Activated T-helper 17 cell treated with anti-CD3 and anti-CD28 coated beads, Interleukin-2, amount 50 U/mL, for 72 hours (primary cell): ENCODE data around the gene CEMP1. TPM values are rescaled to one million over a fixed set of nuclear protein-coding genes. Genes with fewer than 3 reads are reported as not detected.
"Not testable (repeated sequence)": the region's sequence is repeated elsewhere in the genome, so short reads cannot be mapped to it uniquely, and the experiment has no call there.

Experiments used
- ATAC-seq: fragments of 150-1000 bp; cut with Tn5 transposase; replicated peaks from 2 replicates; pipeline ENCODE4 v1.10.0; 2021; ENCODE audit warnings: mild to moderate bottlenecking, moderate library complexity
- H3K27ac Mint-ChIP-seq: one replicate; pipeline ENCODE4 v1.8.0; 2022; ENCODE audit warnings: mixed read lengths
- H3K27me3 Mint-ChIP-seq: one replicate; pipeline ENCODE4 v1.8.0; 2022; ENCODE audit warnings: mixed read lengths
- H3K36me3 Mint-ChIP-seq: one replicate; pipeline ENCODE4 v1.8.0; 2022; ENCODE audit warnings: low read depth, mild to moderate bottlenecking, mixed read lengths
- H3K4me1 Mint-ChIP-seq: one replicate; pipeline ENCODE4 v1.8.0; 2022; ENCODE audit warnings: mixed read lengths
- H3K4me3 Mint-ChIP-seq: one replicate; pipeline ENCODE4 v1.8.0; 2022; ENCODE audit warnings: mild to moderate bottlenecking, mixed read lengths
- H3K9me3 Mint-ChIP-seq: one replicate; pipeline ENCODE4 v1.8.0; 2022; ENCODE audit warnings: mixed read lengths
- total RNA-seq, 2 donors: library from RNA; stranded (reverse); gene quantifications; one replicate each; pipeline ENCODE4 v1.2.3, GENCODE V29; 2022

The CEMP1 gene
- not detected for total RNA-seq

- peak within 1 kb of the TSS; percentile 94 for H3K4me3 Mint-ChIP-seq
- H3K9me3 Mint-ChIP-seq = no peaks in the 10 kb centered on the region
- peak within 1 kb of the TSS; percentile 95 for H3K27ac Mint-ChIP-seq
- peaks cover 7% of the 10 kb centered on the region for H3K36me3 Mint-ChIP-seq
- ATAC-seq = peak; percentile 2
- peaks cover 8% of the 10 kb centered on the region for H3K4me1 Mint-ChIP-seq
- H3K27me3 Mint-ChIP-seq = no peaks in the 10 kb centered on the region
Measured at GRCh38 chr16:2531371-2531695, at the start of gene CEMP1. CEMP1 (minus strand) TSS chr16:2531408; CDS start chr16:2531073, 335 bp downstream.

GRCh38 chr16:2580818-2581217 lies 49.6 kb upstream of the CEMP1 start:
- not testable (repeated sequence) for H3K27me3 Mint-ChIP-seq, H3K4me3 Mint-ChIP-seq, ATAC-seq, H3K36me3 Mint-ChIP-seq, H3K9me3 Mint-ChIP-seq, H3K4me1 Mint-ChIP-seq, H3K27ac Mint-ChIP-seq

GRCh38 chr16:2580143-2580542 lies 48.9 kb upstream of the CEMP1 start:
- H3K9me3 Mint-ChIP-seq, H3K27me3 Mint-ChIP-seq, H3K27ac Mint-ChIP-seq, H3K36me3 Mint-ChIP-seq, H3K4me3 Mint-ChIP-seq, H3K4me1 Mint-ChIP-seq: not testable (repeated sequence)
- peak; percentile 67 for ATAC-seq

- H3K9me3 Mint-ChIP-seq, H3K27ac Mint-ChIP-seq, ATAC-seq, H3K4me3 Mint-ChIP-seq, H3K36me3 Mint-ChIP-seq, H3K4me1 Mint-ChIP-seq, H3K27me3 Mint-ChIP-seq: not testable (repeated sequence)
Measured at GRCh38 chr16:2578905-2579304, 47.7 kb upstream of the CEMP1 start.

- not testable (repeated sequence) for H3K4me1 Mint-ChIP-seq, H3K36me3 Mint-ChIP-seq, H3K27me3 Mint-ChIP-seq, H3K4me3 Mint-ChIP-seq, H3K27ac Mint-ChIP-seq, H3K9me3 Mint-ChIP-seq, ATAC-seq
Measured at GRCh38 chr16:2577044-2577443, 45.8 kb upstream of the CEMP1 start.

- H3K4me3 Mint-ChIP-seq, H3K27ac Mint-ChIP-seq, ATAC-seq, H3K9me3 Mint-ChIP-seq, H3K27me3 Mint-ChIP-seq, H3K36me3 Mint-ChIP-seq, H3K4me1 Mint-ChIP-seq: not testable (repeated sequence)
Measured at GRCh38 chr16:2575839-2576238, 44.6 kb upstream of the CEMP1 start.

GRCh38 chr16:2572704-2573103 lies 41.5 kb upstream of the CEMP1 start:
- H3K27me3 Mint-ChIP-seq, H3K4me1 Mint-ChIP-seq, H3K27ac Mint-ChIP-seq, H3K9me3 Mint-ChIP-seq, H3K36me3 Mint-ChIP-seq, H3K4me3 Mint-ChIP-seq: not testable (repeated sequence)
- peak; percentile 92 for ATAC-seq

- not testable (repeated sequence) for ATAC-seq, H3K9me3 Mint-ChIP-seq, H3K27me3 Mint-ChIP-seq, H3K4me3 Mint-ChIP-seq, H3K27ac Mint-ChIP-seq, H3K36me3 Mint-ChIP-seq, H3K4me1 Mint-ChIP-seq
Measured at GRCh38 chr16:2568573-2568972, 37.4 kb upstream of the CEMP1 start.

GRCh38 chr16:2567506-2567905 lies 36.3 kb upstream of the CEMP1 start:
- H3K4me3 Mint-ChIP-seq, ATAC-seq, H3K27me3 Mint-ChIP-seq, H3K36me3 Mint-ChIP-seq, H3K4me1 Mint-ChIP-seq, H3K27ac Mint-ChIP-seq, H3K9me3 Mint-ChIP-seq: not testable (repeated sequence)

- H3K4me3 Mint-ChIP-seq, H3K27ac Mint-ChIP-seq, H3K27me3 Mint-ChIP-seq, H3K9me3 Mint-ChIP-seq, H3K4me1 Mint-ChIP-seq, H3K36me3 Mint-ChIP-seq: not testable (repeated sequence)
- ATAC-seq = peak; percentile 97
Measured at GRCh38 chr16:2560798-2561133, 29.6 kb upstream of the CEMP1 start.

GRCh38 chr16:2560131-2560797 lies 29.1 kb upstream of the CEMP1 start:
- not testable (repeated sequence) for ATAC-seq

GRCh38 chr16:2557150-2557549 lies 25.9 kb upstream of the CEMP1 start:
- H3K4me1 Mint-ChIP-seq, ATAC-seq, H3K4me3 Mint-ChIP-seq, H3K27ac Mint-ChIP-seq, H3K36me3 Mint-ChIP-seq, H3K27me3 Mint-ChIP-seq, H3K9me3 Mint-ChIP-seq: not testable (repeated sequence)

More at GRCh38 chr16:2560131-2560797, 29.1 kb upstream of the CEMP1 start:
- H3K9me3 Mint-ChIP-seq, H3K36me3 Mint-ChIP-seq, H3K4me3 Mint-ChIP-seq, H3K27me3 Mint-ChIP-seq, H3K27ac Mint-ChIP-seq, H3K4me1 Mint-ChIP-seq: not testable (repeated sequence)

GRCh38 chr16:2554709-2555425 lies 23.7 kb upstream of the CEMP1 start:
- not testable (repeated sequence) for H3K4me1 Mint-ChIP-seq, H3K36me3 Mint-ChIP-seq, H3K9me3 Mint-ChIP-seq, H3K27me3 Mint-ChIP-seq, H3K27ac Mint-ChIP-seq, H3K4me3 Mint-ChIP-seq
- peak; percentile 87 for ATAC-seq

GRCh38 chr16:2551420-2551889 lies 20.2 kb upstream of the CEMP1 start:
- not testable (repeated sequence) for H3K4me3 Mint-ChIP-seq, H3K27me3 Mint-ChIP-seq, H3K27ac Mint-ChIP-seq, H3K36me3 Mint-ChIP-seq, H3K4me1 Mint-ChIP-seq, ATAC-seq, H3K9me3 Mint-ChIP-seq

GRCh38 chr16:2550283-2550878 lies 19.2 kb upstream of the CEMP1 start:
- H3K9me3 Mint-ChIP-seq, H3K4me1 Mint-ChIP-seq, ATAC-seq, H3K27ac Mint-ChIP-seq, H3K36me3 Mint-ChIP-seq, H3K4me3 Mint-ChIP-seq, H3K27me3 Mint-ChIP-seq: not testable (repeated sequence)
